CD8-positive, alpha-beta memory T cell (primary cell): ENCODE results near the gene TSPAN16. TPM values are rescaled to one million over a fixed set of nuclear protein-coding genes. Genes with fewer than 3 reads are reported as not detected.
"Not testable (repeated sequence)": the region's sequence is repeated elsewhere in the genome, so short reads cannot be mapped to it uniquely, and the experiment has no call there.

Experiments
- CTCF ChIA-PET: fragments of 350-600 bp; sonication (Branson Sonifier 250); formaldehyde crosslinking; loops from one replicate; lab custom pipeline; 2021; ENCODE audit warnings: antibody characterized with exemption; lab: Charles Lee
- POLR2A ChIA-PET: fragments of 350-600 bp; sonication (Branson Sonifier 250); formaldehyde crosslinking; loops from one replicate; lab custom pipeline; 2021; ENCODE audit warnings: antibody characterized with exemption; lab: Charles Lee
- DNase-seq, 5 donors: peaks; one replicate each; pipeline versions ENCODE4 v3.0.0 to v3.0.0-alpha.2; 2020 to 2022; ENCODE audit warnings: mixed read lengths in 1 of 5
- H3K27ac ChIP-seq: one replicate; pipeline ENCODE4 v1.7.0; 2013; ENCODE audit warnings: low read depth, mild to moderate bottlenecking, low read length, moderate library complexity
- H3K27me3 ChIP-seq: 2 replicates; pipeline ENCODE4 v1.7.0; 2013; ENCODE audit warnings: low read length, mild to moderate bottlenecking; ENCODE audit not compliant: insufficient read depth, poor library complexity, severe bottlenecking
- H3K36me3 ChIP-seq: 2 replicates; pipeline ENCODE4 v1.7.0; 2013; ENCODE audit warnings: mild to moderate bottlenecking, low read length, moderate library complexity; ENCODE audit not compliant: insufficient read depth
- H3K4me1 ChIP-seq: 2 replicates; pipeline ENCODE4 v1.7.0; 2013; ENCODE audit warnings: mild to moderate bottlenecking, low read length, moderate library complexity; ENCODE audit not compliant: insufficient read depth
- H3K4me3 ChIP-seq: 2 replicates; pipeline ENCODE4 v1.7.0; 2013; ENCODE audit warnings: mild to moderate bottlenecking, low read length
- H3K9me3 ChIP-seq: 2 replicates; pipeline ENCODE4 v1.7.0; 2013; ENCODE audit warnings: mild to moderate bottlenecking, low read length
- H3K27ac Mint-ChIP-seq, 8 donors: one replicate each; pipeline ENCODE4 v1.8.0; 2020 to 2021; ENCODE audit warnings: mixed read lengths in 8 of 8, mild to moderate bottlenecking in 6 of 8, inconsistent platforms in 3 of 8, moderate library complexity in 3 of 8
- H3K27me3 Mint-ChIP-seq, 2 donors: one replicate each; pipeline ENCODE4 v1.8.0; 2020 to 2021; ENCODE audit warnings: mixed read lengths in 2 of 2, mild to moderate bottlenecking in 1 of 2, moderate library complexity in 1 of 2
- H3K36me3 Mint-ChIP-seq, 3 donors: one replicate each; pipeline ENCODE4 v1.8.0; 2020 to 2021; ENCODE audit warnings: mixed read lengths in 3 of 3, inconsistent platforms in 1 of 3, mild to moderate bottlenecking in 1 of 3
- H3K4me1 Mint-ChIP-seq, 3 donors: one replicate each; pipeline ENCODE4 v1.8.0; 2020 to 2021; ENCODE audit warnings: mixed read lengths in 3 of 3, inconsistent platforms in 1 of 3, mild to moderate bottlenecking in 1 of 3
- H3K4me3 Mint-ChIP-seq, 7 donors: one replicate each; pipeline ENCODE4 v1.8.0; 2020 to 2021; ENCODE audit warnings: mixed read lengths in 7 of 7, mild to moderate bottlenecking in 6 of 7, moderate library complexity in 4 of 7, inconsistent platforms in 2 of 7
- H3K9me3 Mint-ChIP-seq, 5 donors: one replicate each; pipeline ENCODE4 v1.8.0; 2020 to 2022; ENCODE audit warnings: mixed read lengths in 5 of 5, mild to moderate bottlenecking in 3 of 5, moderate library complexity in 2 of 5, inconsistent platforms in 1 of 5
- polyA plus RNA-seq: library from polyadenylated mRNA; unstranded; fragments of 300-500 nt; fragmentation: Illumina TruSeq; gene quantifications from one replicate; pipeline ENCODE4 v1.2.3, GENCODE V29; 2021
- total RNA-seq, 2 experiments: library from RNA; stranded (reverse); gene quantifications; one replicate each; pipeline ENCODE4 v1.2.3, GENCODE V29; 2021

Gene TSPAN16
- total and polyA plus RNA-seq, 3 experiments from 2014 or later: not detected

DNA sequence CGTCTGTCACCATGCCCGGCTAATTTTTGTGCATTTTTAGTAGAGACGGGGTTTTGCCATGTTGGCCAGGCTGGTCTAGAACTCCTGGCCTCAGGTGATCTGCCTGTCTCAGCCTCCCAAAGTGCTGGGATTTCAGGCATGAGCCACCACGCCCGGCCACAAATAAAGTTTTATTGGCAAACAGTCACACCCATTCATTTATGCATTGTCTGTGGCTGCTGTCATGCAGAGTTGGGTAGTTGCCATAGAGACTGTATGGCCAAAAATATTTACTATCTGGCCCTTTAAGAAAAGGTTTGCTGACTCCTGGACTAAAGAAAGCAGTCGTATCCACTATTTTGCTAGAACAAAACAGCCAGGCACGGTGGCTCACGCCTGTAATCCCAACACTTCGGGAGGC, 37.9 kb downstream of the TSPAN16 start:
- H3K27me3 ChIP-seq, H3K27ac ChIP-seq, H3K9me3 Mint-ChIP-seq, H3K36me3 ChIP-seq, H3K27ac Mint-ChIP-seq, H3K4me3 Mint-ChIP-seq, DNase-seq, POLR2A ChIA-PET, H3K9me3 ChIP-seq, H3K4me3 ChIP-seq, H3K27me3 Mint-ChIP-seq: not testable (repeated sequence)
- CTCF ChIA-PET: interaction anchor here (1.1 kb wide), 1 partner anchor 47 kb away, joined by 3 read pairs; no protein-coding TSS in a partner anchor
- Mint-ChIP-seq H3K36me3 (peaks cover 12 to 44% (median 21%) of the 10 kb centered on the region in 3 donors), H3K4me1 (peaks cover 13 to 19% (median 18%) of the 10 kb centered on the region in 3 donors)
- peaks cover 17% of the 10 kb centered on the region for H3K4me1 ChIP-seq

DNA sequence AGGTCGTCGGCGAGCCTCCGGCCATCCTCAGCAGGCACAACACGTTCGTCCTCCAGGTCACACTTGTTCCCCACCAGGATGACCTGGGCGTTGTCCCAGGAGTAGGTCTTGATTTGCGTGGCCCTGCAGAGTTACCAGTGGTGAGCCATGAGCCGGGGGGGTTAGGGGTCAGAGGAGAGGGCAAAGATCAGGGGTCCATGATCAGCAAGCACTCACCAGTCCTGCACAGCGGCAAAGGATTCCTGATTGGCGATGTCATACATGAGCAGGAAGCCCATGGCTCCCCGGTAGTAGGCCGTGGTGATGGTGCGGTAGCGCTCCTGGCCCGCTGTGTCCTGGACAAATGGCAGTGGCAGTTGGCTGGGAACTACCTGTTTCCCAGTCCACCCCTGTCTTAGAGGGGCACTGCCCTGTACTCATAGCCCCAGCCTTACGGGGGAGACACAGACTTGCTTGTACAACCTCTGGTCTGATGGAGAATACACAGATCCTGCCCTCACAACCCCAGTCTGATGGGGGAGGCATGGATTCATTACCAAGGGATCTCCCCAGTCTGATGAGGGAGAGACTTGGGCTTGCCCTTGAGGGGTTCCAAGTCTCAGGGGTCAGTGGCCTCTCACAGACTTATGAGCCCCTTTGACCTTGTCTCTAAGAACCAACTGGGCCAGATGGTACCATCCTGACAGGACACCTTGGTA, 39.6 kb downstream of the TSPAN16 start:
- Histone ChIP-seq H3K36me3 (peaks cover 5% of the 10 kb centered on the region), H3K27me3 (no peaks in the 10 kb centered on the region), H3K27ac (no peak overlapping the region), H3K9me3 (no peaks in the 10 kb centered on the region), H3K4me1 (peaks cover 26% of the 10 kb centered on the region), H3K4me3 (no peak overlapping the region)
- ChIA-PET POLR2A (no interaction called here), CTCF (no interaction called here)
- Mint-ChIP-seq H3K36me3 (peaks cover 10 to 36% (median 21%) of the 10 kb centered on the region in 3 donors), H3K4me3 (no peak overlapping the region), H3K9me3 (no peaks in the 10 kb centered on the region), H3K27ac (no peak overlapping the region), H3K4me1 (peaks cover 17 to 29% (median 24%) of the 10 kb centered on the region in 3 donors), H3K27me3 (no peaks in the 10 kb centered on the region)
- DNase-seq: peak in 1 of 5 donors; percentile 34

DNA sequence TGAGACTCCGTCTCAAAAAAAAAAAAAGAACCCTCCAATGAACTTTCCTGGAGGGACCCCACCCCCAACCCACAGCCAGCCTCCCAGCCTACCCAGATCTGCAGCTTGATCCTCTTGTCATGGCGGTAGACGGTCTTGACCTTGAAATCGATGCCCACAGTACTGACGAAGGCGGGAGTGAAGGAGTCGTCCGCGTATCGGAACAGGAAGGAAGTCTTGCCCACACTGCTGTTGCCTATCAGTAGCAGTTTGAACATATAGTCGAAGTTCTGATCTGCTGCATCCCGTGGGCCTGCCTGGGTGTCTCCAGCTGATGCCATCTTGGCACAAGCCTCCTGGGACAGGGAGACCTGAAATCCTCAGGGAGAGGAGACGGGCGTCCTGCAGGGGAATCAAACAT, 41.1 kb downstream of the TSPAN16 start:
- H3K4me1 Mint-ChIP-seq: peaks cover 17 to 29% (median 24%) of the 10 kb centered on the region in 3 donors
- ChIA-PET POLR2A (no interaction called here), CTCF (interaction anchor here (1.0 kb wide), 1 partner anchor 145 kb away, joined by 3 read pairs; no protein-coding TSS in a partner anchor)
- H3K27ac Mint-ChIP-seq: peak overlapping the region in 4 of 8 donors; percentile 46 to 93 (median 70)
- H3K4me1 ChIP-seq: peaks cover 26% of the 10 kb centered on the region
- DNase-seq: no peak
- peaks cover 7 to 33% (median 21%) of the 10 kb centered on the region in 3 donors for H3K36me3 Mint-ChIP-seq
- peaks cover 5% of the 10 kb centered on the region for H3K36me3 ChIP-seq
- no peaks in the 10 kb centered on the region for H3K27me3 ChIP-seq
- no peak overlapping the region for H3K4me3 ChIP-seq
- H3K27me3 Mint-ChIP-seq: no peaks in the 10 kb centered on the region
- H3K9me3 ChIP-seq: no peaks in the 10 kb centered on the region
- H3K4me3 Mint-ChIP-seq: peak overlapping the region in 4 of 7 donors; percentile 24 to 72 (median 42)
- H3K27ac ChIP-seq: no peak overlapping the region
- no peaks in the 10 kb centered on the region for H3K9me3 Mint-ChIP-seq

DNA sequence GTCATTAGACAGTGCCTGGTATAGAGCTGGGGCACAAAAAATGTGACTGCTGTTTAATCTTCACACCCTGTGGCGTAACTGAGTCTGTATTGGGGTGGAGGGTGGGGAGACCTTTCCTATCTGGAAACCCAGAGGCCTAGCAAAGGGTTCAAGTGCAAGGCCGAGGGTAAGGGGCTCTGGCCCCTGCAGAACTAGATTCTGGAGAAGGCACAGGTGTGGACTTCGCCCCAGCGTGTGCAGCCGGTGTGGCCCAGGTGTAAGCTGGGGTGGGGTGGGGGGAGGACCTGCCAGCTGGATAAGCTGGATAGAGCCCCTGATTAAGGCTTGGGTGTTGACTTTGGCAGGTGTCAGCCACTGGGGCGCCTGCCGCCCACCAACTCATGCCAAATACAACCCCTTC, 42.2 kb downstream of the TSPAN16 start:
- H3K4me1 Mint-ChIP-seq: peaks cover 17 to 29% (median 24%) of the 10 kb centered on the region in 3 donors
- POLR2A ChIA-PET: no interaction called here

DNA sequence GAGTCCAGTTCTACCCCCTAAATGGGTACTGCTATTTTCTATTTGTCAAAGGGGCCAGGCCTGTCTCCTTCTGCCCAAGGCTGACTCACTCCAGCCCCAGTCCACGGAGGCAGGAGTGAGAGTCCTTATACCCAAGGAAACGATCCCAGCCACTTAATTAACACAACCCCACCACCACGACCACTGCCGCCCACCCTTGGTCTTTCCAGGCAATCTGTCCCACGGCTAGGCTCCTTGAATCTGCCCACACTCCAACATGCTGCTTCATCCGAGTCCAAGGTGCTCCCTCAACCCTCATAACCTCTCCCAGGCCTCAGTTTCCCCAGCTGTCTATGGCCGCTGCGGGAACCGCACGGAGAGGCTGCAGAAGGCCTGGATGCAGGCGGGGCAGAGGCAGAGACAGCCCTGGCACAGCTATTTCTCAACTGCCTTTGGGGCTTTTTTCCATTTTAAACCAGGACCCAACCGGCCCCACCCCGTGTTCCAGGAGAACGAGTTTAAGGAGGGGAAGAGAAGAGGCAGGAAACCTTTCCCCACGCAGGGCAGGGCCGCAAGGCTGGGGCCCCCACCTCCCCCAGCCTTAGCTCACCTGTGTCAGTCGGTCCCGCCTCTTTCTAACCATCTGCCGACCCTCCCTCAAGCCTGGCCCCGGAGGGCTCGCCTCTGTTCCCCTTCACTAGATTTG, 42.8 kb downstream of the TSPAN16 start:
- CTCF ChIA-PET: interaction anchor here (1.1 to 3.7 kb wide), 3 partner anchors 11 to 96 kb away, joined by 3 to 13 read pairs (median 3); partner anchors contain the start of genes ODAD3 and PRKCSH
- Histone ChIP-seq H3K27ac (peak overlapping the region; percentile 31), H3K4me3 (no peak overlapping the region)

More for the DNA sequence above, 42.2 kb downstream of the TSPAN16 start:
- Mint-ChIP-seq H3K4me3 (peak overlapping the region; percentile 24 to 90 (median 59)), H3K27ac (peak overlapping the region in 4 of 8 donors; percentile 27 to 84 (median 38)), H3K27me3 (no peaks in the 10 kb centered on the region), H3K36me3 (peaks cover 6 to 33% (median 18%) of the 10 kb centered on the region in 3 donors), H3K9me3 (no peaks in the 10 kb centered on the region)
- Histone ChIP-seq H3K4me3 (no peak overlapping the region), H3K4me1 (peaks cover 26% of the 10 kb centered on the region), H3K27me3 (no peaks in the 10 kb centered on the region), H3K36me3 (peaks cover 5% of the 10 kb centered on the region), H3K27ac (no peak overlapping the region), H3K9me3 (no peaks in the 10 kb centered on the region)
- CTCF ChIA-PET: interaction anchor here (1.1 to 3.7 kb wide), 2 partner anchors 43 to 97 kb away, joined by 3 to 13 read pairs; partner anchors contain the start of genes ODAD3 and PRKCSH
- no peak for DNase-seq

DNA sequence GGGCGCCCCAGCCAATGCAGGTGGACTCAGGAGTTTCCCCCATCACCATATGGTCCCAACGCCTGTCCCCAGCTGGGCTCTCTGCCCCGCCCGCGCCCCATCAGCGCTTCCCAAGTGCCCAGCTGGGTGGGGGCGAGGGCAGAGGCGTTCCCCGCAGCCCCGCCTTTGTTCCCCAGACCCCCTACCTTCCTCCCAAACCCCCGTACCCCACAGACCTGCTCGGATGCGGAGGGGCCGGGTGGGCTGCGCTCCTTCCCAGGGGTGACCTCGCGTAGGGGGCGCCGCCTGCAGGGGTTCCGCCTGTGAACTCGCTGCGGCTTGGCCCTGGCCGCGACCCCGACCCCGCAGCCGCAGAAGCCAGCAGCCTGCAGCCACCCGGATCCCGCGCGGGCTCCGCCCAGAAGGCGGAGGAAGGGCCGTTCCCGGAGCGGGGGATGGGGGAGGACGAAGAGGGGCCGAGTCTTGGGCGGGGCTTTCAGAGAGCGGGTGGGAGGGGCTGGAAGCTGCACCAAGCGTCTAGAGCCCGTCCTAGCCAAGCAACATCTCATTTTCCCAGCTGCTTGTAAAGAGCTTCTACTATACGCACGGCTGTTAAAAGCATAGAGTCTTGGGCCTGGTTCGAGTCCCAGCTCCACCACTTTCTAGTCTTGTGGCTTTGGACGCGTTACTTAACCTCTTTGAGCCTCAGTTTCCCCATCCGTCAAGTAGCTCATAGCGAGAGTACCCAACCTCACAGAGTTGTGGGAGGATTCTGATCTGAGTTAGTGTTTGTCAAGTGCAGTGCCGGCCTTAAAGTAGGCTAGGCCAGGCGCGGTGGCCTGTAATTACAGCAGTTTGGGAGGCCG, 43.5 kb downstream of the TSPAN16 start, which contains the start of gene RAB3D:
RAB3D (minus strand) TSS at position 404 of the 845 bp plus-strand sequence. CDS start 2,258 bp downstream, outside the sequence.
- no peaks in the 10 kb centered on the region for H3K27me3 ChIP-seq
- peak; percentile 48 to 79 (median 62) for DNase-seq
- Mint-ChIP-seq H3K27me3 (peaks cover 0 to 2% of the 10 kb centered on the region in 2 donors), H3K4me3 (peak within 1 kb of the TSS; percentile 73 to 90 (median 80)), H3K36me3 (peaks cover 6 to 22% (median 13%) of the 10 kb centered on the region in 3 donors), H3K9me3 (no peaks in the 10 kb centered on the region), H3K27ac (peak within 1 kb of the TSS; percentile 46 to 87 (median 76)), H3K4me1 (peaks cover 20 to 33% (median 27%) of the 10 kb centered on the region in 3 donors)
- POLR2A ChIA-PET: interaction anchor here (0.6 to 1.4 kb wide), 3 partner anchors 36 to 1250 kb away, joined by 3 to 8 read pairs (median 6); no protein-coding TSS in a partner anchor
- H3K4me1 ChIP-seq: peaks cover 26% of the 10 kb centered on the region
- H3K4me3 ChIP-seq: peak within 1 kb of the TSS; percentile 51
- peak within 1 kb of the TSS; percentile 31 for H3K27ac ChIP-seq
- CTCF ChIA-PET: interaction anchor here (1.1 to 3.7 kb wide), 3 partner anchors 12 to 96 kb away, joined by 3 to 13 read pairs (median 3); partner anchors contain the start of genes ODAD3 and PRKCSH
- H3K9me3 ChIP-seq: no peaks in the 10 kb centered on the region
- peaks cover 5% of the 10 kb centered on the region for H3K36me3 ChIP-seq

More for the DNA sequence above, 42.8 kb downstream of the TSPAN16 start:
- Mint-ChIP-seq H3K27me3 (no peaks in the 10 kb centered on the region), H3K36me3 (peaks cover 6 to 29% (median 18%) of the 10 kb centered on the region in 3 donors), H3K9me3 (no peaks in the 10 kb centered on the region), H3K4me1 (peaks cover 17 to 29% (median 24%) of the 10 kb centered on the region in 3 donors), H3K27ac (peak overlapping the region in 6 of 8 donors; percentile 46 to 84 (median 76)), H3K4me3 (peak overlapping the region; percentile 73 to 90 (median 80))
- Histone ChIP-seq H3K9me3 (no peaks in the 10 kb centered on the region), H3K36me3 (peaks cover 5% of the 10 kb centered on the region), H3K27me3 (no peaks in the 10 kb centered on the region), H3K4me1 (peaks cover 26% of the 10 kb centered on the region)
- POLR2A ChIA-PET: interaction anchor here (1.4 kb wide), 1 partner anchor 37 kb away, joined by 6 read pairs; no protein-coding TSS in a partner anchor
- DNase-seq: no peak

DNA sequence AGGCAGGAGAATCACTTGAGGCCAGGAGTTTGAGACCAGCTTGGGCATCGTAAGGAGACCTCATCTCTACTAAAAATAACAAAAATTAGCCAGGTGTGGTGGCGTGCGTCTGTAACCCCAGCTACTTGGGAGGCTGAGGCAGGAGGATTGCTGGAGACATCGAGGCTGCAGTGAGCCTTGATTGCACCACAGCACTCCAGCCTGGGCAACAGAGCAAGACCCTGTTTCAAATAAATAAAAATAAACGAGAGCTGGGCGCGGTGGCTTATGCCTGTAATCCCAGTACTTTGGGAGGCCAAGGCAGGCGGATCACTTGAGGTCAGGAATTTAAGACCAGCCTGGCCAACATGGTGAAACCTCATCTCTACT, 44.1 kb downstream of the TSPAN16 start:
- H3K27ac Mint-ChIP-seq: peak overlapping the region in 6 of 8 donors; percentile 27 to 81 (median 56)
- H3K4me1 ChIP-seq: peaks cover 27% of the 10 kb centered on the region
- H3K27ac ChIP-seq: peak overlapping the region; percentile 17

More for the DNA sequence above, 44.1 kb downstream of the TSPAN16 start:
- ChIA-PET POLR2A (interaction anchor here (0.6 to 1.4 kb wide), 3 partner anchors 35 to 1249 kb away, joined by 3 to 8 read pairs (median 6); no protein-coding TSS in a partner anchor), CTCF (interaction anchor here (1.2 to 3.7 kb wide), 2 partner anchors 12 to 41 kb away, joined by 3 to 13 read pairs; no protein-coding TSS in a partner anchor)
- H3K9me3 ChIP-seq, H3K9me3 Mint-ChIP-seq, DNase-seq, H3K36me3 ChIP-seq, H3K27me3 Mint-ChIP-seq, H3K27me3 ChIP-seq: not testable (repeated sequence)
- peaks cover 21 to 35% (median 29%) of the 10 kb centered on the region in 3 donors for H3K4me1 Mint-ChIP-seq
- peak overlapping the region; percentile 73 to 90 (median 80) for H3K4me3 Mint-ChIP-seq
- H3K36me3 Mint-ChIP-seq: peaks cover 4 to 20% (median 10%) of the 10 kb centered on the region in 3 donors
- peak overlapping the region; percentile 51 for H3K4me3 ChIP-seq
